Left ventricle myocardium superior (tissue), 1 donor: ENCODE measurements around the gene KRTAP5-4. TPM values are rescaled to one million over a fixed set of nuclear protein-coding genes. Genes with fewer than 3 reads are reported as not detected.
A peak's percentile ranks its signal among the peaks of the same experiment; 100 is the strongest.

ENCODE experiments used
- ATAC-seq: fragments of 200-7000 bp; cut with Tn5 transposase; one replicate; pipeline ENCODE4 v1.9.1; 2020; ENCODE audit warnings: mild to moderate bottlenecking, moderate library complexity
- DNase-seq: peaks from one replicate; pipeline ENCODE4 v3.0.0-alpha.2; 2020
- intact Hi-C: fragments of 100-400 bp; cut with micrococcal nuclease; formaldehyde crosslinking; loops from one replicate; pipeline ENCODE4 v1.11.0; 2022
- total RNA-seq: library from RNA; stranded (reverse); fragmentation: NEBNext Ultra II Directional; extraction: Animal tissue kit (Norgen Biotek cat#: 25700); gene quantifications from one replicate; pipeline ENCODE4 v1.2.1, GENCODE V29; 2021
- donor health status: DM: no; HTN: yes; CAD: no; lungs with severe emphysema.

The KRTAP5-4 gene
- total RNA-seq, 1 donor from 2014 or later = not detected

DNA sequence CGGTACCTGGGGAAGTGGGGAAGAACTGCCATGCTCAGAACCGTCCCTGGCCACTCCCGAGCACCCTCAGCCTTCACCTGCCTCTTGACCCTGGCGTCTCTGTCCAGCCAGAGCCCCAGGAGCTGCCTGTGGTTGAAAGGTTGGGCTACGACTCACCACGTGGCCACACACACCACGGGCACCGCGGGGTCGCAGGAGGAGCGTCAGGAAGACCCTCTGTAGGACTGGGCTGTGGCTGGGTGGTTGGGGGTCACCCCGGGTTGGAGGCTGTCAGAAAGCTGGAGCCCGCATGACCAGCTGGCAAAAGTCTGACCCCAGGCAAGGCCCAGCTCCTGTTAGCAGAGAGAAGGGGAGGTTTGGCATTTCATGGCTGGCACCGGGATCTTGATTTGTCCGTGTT lies 19.2 kb upstream of the KRTAP5-4 start:
- DNase-seq (no peak), ATAC-seq (no peak)
- intact Hi-C loops = no loop called here

DNA sequence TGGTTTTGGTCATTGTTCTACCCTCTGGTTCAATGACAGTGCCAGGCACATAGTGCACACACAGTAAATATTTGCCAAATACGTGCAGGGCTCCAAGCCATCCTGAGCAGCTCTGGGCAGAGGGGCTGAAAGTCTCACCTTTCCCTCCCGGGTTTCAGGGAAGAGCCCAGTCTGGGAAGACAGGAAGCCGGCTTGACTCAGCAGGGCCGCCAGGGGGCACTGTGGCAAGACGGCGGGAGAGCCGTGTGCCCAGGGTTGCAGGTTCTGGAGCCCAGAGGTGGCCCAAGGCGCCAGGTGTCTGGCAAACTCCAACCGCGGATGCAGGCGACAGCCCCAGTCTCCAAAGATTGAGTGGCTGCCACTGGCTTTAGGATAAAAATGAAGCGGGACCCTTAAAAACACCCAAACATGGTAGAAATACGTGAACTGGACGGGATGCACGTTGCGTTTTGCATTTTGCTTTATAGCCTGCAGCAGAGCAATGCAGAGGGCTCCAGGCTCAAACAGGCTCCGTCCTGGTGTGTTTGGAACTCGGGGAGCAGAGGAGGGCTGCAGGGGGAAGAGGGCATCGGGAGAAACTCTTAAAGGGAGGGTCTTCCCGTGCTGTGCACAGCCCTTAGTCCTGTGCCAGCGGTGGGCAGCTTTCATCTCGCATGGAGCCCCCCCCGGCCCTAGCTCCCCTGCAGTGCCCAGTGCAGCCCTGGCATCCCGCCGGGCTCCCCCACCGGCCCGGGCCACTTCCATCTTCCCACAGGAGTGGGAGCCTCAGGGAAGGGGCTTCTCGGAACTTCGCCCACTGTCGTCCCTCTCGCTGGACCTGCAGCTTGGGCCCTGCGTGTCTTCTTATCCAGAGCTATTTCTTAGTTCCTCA lies 18.4 kb upstream of the KRTAP5-4 start:
- intact Hi-C loops = no loop called here

DNA sequence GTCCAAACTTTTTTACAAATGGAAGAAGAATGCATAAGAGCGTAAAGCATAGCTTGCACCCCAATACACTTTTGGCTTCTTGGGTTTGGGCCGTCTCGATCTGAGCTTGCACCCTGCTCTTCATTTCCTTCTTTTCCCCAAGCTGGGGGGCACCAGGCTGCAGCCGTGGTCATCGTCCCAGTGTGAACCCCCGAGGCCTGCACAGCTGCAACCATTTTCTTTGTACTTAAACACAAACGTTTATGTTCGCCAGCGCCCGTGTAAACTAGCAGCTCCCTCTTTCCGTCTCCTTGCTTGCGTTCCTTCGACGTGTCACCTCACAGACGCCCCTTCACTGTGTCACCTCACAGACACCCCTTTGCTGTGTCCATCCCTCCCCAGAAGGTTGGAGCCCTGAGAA lies 17.7 kb upstream of the KRTAP5-4 start:
- DNase-seq = no peak
- intact Hi-C loops = no loop called here
- ATAC-seq = no peak

More for the DNA sequence above, 18.4 kb upstream of the KRTAP5-4 start:
- DNase-seq (no peak), ATAC-seq (peak; percentile 56)

DNA sequence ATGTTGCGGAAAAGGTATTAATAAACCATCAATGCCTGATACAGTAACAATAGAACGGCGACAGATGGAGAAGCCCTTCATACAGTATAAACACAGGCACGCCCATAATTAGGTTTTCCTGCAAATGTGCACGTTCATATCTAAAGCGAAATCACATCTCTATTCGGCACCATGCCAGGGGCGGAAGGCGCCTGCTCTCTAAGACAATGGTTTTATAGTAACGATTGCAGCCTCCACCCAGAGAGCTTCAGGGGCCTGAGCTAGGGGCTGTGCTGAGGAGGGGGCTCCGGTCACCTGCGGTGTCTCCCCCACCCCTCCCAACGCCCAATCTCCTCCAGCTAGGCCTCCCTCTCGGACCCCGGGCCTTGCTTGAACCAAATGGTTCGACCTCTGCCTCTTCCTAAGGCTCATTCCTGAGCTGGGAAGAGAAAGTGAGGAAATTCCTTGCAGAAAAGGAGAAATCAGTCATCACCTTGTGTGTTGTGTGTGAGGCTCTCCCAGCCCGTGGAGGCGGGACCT lies 17.2 kb upstream of the KRTAP5-4 start:
- intact Hi-C loops = no loop called here
- ATAC-seq (peak; percentile 62), DNase-seq (peak; percentile 62)

DNA sequence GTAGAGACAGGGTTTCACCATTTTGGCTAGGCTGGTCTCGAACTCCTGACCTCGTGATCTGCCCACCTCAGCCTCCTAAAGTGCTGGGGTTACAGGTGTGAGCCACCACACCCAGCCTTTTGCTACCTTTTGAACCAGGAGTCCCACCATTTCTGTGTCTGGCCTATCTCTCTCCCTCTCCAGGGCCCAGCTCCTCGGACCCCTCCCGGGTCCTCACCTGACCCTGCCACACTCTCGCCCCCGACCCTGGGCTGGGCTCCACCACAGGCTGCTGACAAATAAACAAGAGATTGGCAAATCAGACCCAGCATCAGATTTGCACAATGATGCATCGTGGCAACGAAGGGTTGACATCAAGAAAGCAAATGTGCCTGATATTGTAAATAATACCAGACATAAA lies 16.4 kb upstream of the KRTAP5-4 start:
- no peak for ATAC-seq
- no peak for DNase-seq
- intact Hi-C loops = no loop called here

DNA sequence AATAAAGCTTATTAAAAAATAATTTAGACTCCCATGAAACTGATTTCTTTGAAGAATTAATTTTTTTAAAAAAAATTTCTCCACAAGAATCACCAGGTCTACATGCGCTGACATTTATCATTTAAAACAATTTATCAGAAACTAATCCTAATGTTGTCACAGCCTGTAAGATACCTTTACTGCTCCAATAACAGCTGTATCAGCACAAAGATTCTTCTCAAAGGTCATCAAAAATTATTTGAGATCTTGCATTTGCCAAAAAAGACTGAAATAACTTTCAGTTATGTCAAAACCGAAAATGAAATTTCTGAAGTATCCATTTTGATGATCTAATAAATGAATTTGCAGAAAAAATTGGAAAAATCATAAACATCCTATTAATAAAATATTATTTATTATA lies 15.7 kb upstream of the KRTAP5-4 start:
- ATAC-seq (no peak), DNase-seq (no peak)
- intact Hi-C loops = no loop called here

DNA sequence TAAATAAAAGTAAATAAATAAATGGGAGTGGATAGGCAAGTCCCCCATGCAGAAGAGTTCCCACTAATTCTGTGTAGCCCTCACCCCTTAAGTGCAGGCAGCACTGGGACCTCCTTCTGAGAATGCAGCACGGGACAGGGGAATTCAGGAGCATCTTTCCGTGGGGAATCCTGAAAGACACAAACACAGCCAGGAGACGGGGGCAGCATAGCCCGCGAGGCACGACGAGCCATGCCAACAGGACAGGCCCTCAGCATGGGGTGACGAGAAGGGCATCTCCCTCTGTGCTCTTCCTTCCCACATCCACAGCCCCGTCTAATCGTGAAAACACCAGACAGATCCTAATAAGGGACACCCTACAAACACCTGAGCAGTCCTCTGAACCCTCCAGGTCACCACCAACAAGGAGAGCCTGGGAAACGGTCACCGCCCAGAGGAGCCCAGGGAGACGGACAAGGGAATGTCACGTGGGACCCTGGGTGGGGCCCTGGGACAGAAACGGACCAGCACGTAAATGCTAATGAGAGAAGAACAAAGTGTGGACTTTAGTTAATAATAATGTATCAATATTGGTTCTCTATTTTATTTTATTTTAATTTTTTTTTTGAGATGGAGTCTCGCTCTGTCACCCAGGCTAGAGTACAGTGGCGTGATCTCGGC lies 14.5 kb upstream of the KRTAP5-4 start:
- DNase-seq = no peak
- intact Hi-C loops = no loop called here
- no peak for ATAC-seq

DNA sequence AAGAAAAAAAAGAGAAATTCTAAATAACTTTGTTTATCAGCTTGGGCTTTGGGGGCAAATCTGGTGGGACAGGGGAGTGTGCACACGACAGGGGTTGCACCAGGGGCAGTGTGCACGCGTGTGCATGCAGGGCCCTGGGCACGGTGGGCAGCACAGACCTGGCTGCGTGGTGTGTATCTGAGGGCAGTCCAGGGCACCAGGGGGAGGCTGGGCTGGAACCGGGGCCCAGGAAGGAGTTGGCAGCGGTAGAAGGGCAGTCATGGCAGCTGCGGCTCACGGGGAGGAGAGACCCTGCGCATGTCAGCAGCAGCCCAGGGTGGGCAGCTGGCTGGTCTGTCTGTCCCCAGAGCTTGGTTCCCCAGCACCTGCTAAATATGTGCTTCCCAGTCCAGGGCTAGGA lies 11.9 kb upstream of the KRTAP5-4 start:
- DNase-seq = no peak
- intact Hi-C loops = no loop called here
- no peak for ATAC-seq

DNA sequence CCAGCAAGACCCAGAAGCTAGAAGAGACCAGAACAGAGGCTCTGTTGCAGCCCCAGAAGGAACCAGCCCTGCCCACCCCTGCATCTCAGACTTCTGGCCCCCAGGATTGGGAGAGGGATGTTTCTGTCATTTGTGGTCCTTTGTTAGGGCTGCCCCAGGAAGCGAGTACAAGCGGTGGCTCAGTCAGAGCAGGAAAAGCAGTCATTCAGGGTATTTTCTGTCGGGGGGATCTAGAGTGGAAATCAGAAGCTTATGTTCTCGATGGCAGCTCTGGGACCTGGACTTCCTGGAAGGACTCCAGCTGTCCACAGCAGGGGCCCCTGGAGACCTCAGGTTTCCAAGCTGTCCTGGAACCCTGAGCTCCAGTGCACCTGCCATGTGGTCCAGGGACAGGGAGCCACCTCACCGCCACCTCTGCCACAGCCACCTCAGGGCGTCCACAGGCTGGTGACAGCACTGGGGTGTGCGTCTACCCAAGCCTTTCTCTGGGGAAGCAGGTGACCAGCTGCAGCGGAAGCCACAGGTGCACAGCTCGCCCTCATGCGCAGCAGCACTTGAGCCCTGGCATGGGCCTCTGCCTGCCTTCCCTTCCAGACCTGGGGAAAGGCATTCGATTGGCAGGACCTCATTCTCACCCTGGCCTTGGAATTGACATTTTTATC lies 10.2 kb upstream of the KRTAP5-4 start:
- ATAC-seq = no peak
- no peak for DNase-seq
- intact Hi-C loops = no loop called here

DNA sequence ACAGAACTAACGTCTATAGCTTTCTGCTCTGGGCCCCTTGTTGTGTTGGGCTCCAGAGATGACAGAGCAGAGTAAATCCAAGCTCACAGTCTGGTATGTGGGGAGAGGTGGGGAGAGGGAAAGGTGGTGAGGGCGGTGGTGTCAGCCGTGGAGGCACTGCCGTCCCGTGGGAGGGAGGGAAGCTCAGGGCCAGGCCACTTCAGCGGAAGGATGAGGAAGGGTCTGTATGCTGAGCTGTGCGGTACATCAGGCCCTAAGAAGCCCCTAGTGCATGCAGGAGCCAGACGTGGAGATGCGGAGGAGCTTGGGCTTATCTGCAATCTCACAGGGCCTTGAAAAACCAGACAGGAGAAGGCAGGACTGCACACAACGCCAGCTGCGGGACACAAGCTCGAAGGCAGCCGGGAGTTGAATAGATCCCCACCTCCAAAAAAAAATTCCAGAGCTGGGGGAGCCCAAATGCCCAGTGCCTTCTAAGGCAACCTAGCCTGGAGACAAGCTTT lies 9.2 kb upstream of the KRTAP5-4 start:
- intact Hi-C loops = no loop called here
- ATAC-seq = no peak
- no peak for DNase-seq

DNA sequence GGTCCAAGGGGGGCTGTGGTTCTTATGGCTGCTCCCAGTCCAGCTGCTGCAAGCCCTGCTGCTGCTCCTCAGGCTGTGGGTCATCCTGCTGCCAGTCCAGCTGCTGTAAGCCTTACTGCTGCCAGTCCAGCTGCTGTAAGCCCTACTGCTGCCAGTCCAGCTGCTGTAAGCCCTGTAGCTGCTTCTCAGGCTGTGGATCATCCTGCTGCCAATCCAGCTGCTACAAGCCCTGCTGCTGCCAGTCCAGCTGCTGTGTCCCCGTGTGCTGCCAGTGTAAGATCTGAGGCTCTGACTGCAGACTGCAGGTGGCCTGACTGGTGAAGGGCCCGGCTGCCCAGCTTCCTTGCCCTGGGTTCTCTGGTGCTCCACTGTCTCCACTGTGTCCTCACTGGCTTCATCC lies 8.3 kb upstream of the KRTAP5-4 start:
- DNase-seq = no peak
- ATAC-seq = no peak
- intact Hi-C loops = no loop called here

DNA sequence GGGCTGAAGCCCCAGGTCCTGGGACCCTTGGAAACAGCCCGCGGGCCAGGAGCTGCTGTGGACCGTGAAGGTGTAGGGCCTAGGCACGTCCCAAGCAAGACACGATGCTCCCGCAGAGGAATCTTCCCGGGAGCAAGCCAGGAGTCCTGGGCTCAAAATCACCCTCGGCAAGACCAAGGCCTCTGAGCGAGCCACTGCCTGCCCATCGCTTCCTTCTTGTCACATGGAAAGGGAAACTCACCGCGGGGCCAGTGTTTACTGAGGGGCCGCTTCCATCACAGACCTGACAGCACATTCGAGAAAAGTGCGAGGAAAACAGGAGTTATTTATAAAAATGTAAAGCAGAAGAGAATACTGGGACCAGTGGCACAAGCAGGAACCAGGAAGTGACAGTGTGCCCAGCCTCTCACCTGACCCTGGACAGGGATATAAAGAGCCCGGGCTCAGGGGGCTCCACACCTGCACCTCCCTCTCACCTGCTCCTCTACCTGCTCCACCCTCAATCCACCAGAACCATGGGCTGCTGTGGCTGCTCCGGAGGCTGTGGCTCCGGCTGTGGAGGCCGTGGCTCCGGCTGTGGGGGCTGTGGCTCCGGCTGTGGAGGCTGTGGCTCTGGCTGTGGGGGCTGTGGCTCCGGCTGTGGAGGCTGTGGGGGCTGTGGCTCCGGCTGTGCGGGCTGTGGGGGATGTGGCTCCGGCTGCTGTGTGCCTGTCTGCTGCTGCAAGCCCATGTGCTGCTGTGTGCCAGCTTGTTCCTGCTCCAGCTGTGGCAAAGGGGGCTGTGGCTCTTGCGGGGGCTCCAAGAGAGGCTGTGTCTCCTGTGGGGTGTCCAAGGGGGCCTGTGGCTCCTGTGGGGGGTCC lies 7.6 kb upstream of the KRTAP5-4 start, which contains the start of gene KRTAP5-5:
TSS of gene KRTAP5-5 (plus strand) at position 450 of the 860 bp plus-strand sequence. CDS start at position 516, 66 bp downstream.
- DNase-seq (no peak), ATAC-seq (no peak)
- intact Hi-C loops = no loop called here

DNA sequence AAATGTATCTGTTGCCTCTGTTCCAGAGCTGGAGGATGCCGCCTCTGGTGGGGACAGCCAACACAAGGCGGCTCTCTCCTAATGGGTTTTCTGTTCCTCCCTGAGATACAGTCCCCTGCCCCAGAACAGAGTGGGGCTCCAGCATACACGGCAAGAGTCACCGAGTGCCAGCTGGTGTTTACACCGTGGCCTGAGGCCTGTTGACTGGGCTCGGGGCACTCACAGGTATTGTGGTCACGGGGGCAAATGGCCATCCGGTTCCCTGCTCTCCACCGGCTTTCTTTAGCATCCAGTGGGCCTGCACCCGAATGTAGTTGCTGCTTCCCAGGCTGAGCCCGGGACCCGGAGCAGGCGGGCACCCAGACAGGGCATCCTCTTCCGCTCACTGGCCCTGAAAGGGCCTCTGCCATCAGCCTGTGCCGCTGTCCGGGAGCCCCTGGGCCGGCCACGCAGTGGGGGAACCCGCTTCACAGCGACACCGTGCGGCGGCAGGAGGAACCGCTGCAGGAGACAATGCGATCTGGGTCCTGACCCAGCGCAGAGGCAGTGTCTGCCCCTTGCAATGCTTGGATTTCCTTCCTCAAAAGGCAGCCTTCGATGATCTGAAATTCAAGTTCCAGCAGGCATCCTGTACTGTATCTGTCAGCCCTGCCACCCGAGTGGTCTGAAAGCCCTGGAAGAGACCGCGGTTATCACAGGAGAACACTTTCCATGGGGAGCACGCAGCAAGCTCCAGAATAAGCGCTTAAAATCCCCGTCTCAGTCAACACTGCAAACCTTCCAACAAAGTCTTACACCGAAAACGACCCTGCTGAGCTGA lies 6.8 kb upstream of the KRTAP5-4 start:
- ATAC-seq (peak; percentile 89), DNase-seq (peak; percentile 66)
- intact Hi-C loops = no loop called here

DNA sequence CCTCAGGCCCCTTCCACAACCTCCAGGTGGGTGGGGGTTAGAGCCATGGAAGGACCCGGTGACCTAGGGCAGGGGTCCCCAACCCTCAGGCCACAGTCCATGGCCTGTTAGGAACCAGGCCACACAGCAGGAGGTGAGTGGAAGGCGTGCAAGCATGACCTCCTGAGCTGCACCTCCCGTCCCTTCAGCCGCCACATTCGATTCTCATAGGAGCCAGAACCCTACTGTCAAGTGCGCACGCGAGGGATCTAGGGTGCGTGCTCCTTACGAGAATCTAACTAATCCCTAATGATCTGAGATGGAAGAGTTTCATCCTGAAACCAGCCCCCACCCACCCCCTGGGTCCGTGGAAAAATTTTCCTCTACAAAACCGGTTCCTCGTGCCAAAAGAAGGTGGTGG lies 3.6 kb upstream of the KRTAP5-4 start:
- DNase-seq (no peak), ATAC-seq (no peak)
- intact Hi-C loops = no loop called here

DNA sequence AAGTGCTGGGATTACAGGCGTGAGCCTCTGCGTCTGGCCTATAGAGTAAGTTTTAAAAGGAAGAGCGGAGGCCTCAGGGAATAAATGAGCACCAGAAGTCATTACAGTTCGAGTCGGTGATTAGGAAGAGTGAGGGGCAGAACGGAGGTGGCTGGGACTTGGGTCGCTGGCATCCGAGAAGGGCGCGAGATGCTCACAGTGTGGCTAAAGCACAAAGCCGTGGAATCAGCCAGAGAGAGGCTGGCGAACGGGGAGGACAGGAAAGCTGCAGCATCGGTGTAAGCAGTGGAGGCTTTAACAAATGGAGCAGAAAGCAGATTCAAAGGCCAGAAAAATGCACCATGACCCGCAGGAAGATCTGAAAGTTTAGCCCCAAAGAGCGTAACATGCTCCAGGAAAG lies 2.7 kb upstream of the KRTAP5-4 start:
- DNase-seq (no peak), ATAC-seq (no peak)
- intact Hi-C loops = no loop called here

DNA sequence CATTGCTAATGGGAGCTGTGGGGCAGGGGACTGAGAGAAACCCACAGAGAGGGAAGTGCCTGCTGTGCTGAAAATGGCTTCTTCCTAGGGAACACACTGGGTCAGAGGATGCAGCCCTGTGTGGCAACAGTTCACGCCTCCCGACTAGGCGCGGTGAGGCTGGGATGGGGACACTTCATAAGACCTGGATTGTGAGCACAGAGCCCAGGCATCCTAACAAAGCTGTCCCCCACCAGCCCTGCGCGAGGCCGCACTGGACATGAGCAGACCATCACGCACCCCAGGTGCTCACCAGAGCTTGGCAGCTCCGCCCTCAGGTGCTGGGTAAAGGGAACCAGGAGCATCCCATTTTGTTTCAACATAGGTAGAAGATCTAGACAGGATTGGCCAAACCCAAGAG lies 1.8 kb upstream of the KRTAP5-4 start:
- ATAC-seq = no peak
- intact Hi-C loops = no loop called here
- no peak for DNase-seq

DNA sequence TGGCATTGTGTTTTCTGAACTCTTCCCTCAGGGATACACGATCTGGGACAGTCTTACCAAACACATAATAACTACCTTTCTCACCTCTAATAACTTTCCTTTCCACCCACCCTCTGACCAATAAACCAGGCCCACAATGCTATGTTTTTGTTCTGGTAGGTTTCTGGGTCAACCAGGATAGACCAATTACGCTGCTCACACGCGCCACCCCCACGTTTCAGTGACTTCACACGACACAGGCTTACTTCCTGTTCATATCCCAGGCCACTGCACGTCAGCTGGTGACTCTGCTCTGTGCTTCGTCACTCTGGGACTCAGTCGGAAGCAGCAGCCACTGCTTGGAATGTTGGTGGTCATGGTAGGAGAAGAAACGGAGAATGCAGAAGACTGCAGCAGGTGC lies 2.5 kb downstream of the KRTAP5-4 start:
- no peak for ATAC-seq
- intact Hi-C loops = no loop called here
- no peak for DNase-seq

DNA sequence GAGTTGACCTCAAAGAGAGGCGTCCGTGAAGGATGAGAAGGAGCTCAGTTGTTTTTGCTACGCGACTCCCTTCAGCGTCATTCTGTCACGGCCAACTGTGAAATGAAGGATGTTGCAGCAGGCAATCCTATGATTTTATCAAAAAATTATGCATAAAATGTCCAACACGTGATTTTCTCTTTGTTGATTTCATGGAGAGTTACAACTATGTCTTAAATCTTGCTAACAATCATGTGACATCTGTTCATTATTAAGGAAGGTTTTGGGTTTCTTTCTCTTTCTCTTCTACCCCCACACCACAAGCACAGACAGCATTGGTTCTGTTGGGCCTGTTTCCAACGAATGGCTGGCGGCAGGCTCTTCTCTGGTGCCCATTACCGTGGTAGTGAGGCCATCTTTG lies 3.7 kb downstream of the KRTAP5-4 start:
- no peak for DNase-seq
- intact Hi-C loops = no loop called here

More for the DNA sequence above, 3.7 kb downstream of the KRTAP5-4 start:
- no peak for ATAC-seq
